Loucy (cell line): ENCODE data around the gene DUSP28.
"Not testable (repeated sequence)": the region's sequence is repeated elsewhere in the genome, so short reads cannot be mapped to it uniquely, and the experiment has no call there.

Experiments used
- H2AFZ ChIP-seq: fragments of 200-600 bp; sonication (generic); 2 replicates; pipeline ENCODE4 v1.6.0; 2016; ENCODE audit warnings: antibody characterized with exemption, mild to moderate bottlenecking, low read length, moderate library complexity
- H3F3A ChIP-seq: fragments of 200-600 bp; 2 replicates; pipeline ENCODE4 v1.6.0; 2016; ENCODE audit warnings: antibody characterized with exemption, low read depth, mild to moderate bottlenecking
- H3K27me3 ChIP-seq: fragments of 200-600 bp; sonication (generic); 2 replicates; pipeline ENCODE4 v1.6.1; 2014; ENCODE audit warnings: low read length, mild to moderate bottlenecking; ENCODE audit not compliant: insufficient read depth, poor library complexity, severe bottlenecking
- H3K36me3 ChIP-seq: fragments of 200-600 bp; sonication (generic); 2 replicates; pipeline ENCODE4 v1.6.1; 2016; ENCODE audit warnings: low read length; ENCODE audit not compliant: insufficient read depth
- H3K4me1 ChIP-seq: fragments of 200-600 bp; sonication (generic); 2 replicates; pipeline ENCODE4 v1.5.1; 2014; ENCODE audit warnings: low read length, mild to moderate bottlenecking; ENCODE audit not compliant: insufficient read depth, poor library complexity, severe bottlenecking
- H3K4me2 ChIP-seq: fragments of 200-600 bp; sonication (generic); 2 replicates; pipeline ENCODE4 v1.6.0; 2014; ENCODE audit warnings: antibody characterized with exemption, low read length, low read depth, mild to moderate bottlenecking; ENCODE audit not compliant: poor library complexity, severe bottlenecking
- H3K4me3 ChIP-seq: fragments of 200-600 bp; sonication (generic); 2 replicates; pipeline ENCODE4 v1.5.1; 2014; ENCODE audit warnings: low read length, mild to moderate bottlenecking, mixed read lengths; ENCODE audit not compliant: poor library complexity, severe bottlenecking
- H3K79me2 ChIP-seq: fragments of 200-600 bp; sonication (generic); 2 replicates; pipeline ENCODE4 v1.6.1; 2014; ENCODE audit warnings: low read length; ENCODE audit not compliant: insufficient read depth
- H3K9ac ChIP-seq: fragments of 200-600 bp; sonication (generic); 2 replicates; pipeline ENCODE4 v1.6.0; 2014; ENCODE audit warnings: mild to moderate bottlenecking, low read depth, low read length, moderate library complexity; ENCODE audit not compliant: poor library complexity, severe bottlenecking
- H3K9me2 ChIP-seq: fragments of 200-600 bp; sonication (generic); replicated peaks from 2 replicates; pipeline ENCODE4 v1.6.1; 2016; ENCODE audit warnings: low read depth, low read length, mixed read lengths
- H3K9me3 ChIP-seq: fragments of 200-600 bp; sonication (generic); 2 replicates; pipeline ENCODE4 v1.6.1; 2014; ENCODE audit warnings: mild to moderate bottlenecking, antibody characterized with exemption, low read length, low read depth; ENCODE audit not compliant: insufficient read depth
- H4K20me1 ChIP-seq: fragments of 200-600 bp; sonication (generic); 2 replicates; pipeline ENCODE4 v1.6.0; 2014; ENCODE audit warnings: antibody characterized with exemption, low read length, mild to moderate bottlenecking; ENCODE audit not compliant: insufficient read depth, poor library complexity, severe bottlenecking
- CTCF ChIP-seq: fragments of 200-600 bp; sonication (generic); conservative IDR thresholded peaks from 2 replicates; pipeline ENCODE4 v1.5.1; 2014; ENCODE audit warnings: mild to moderate bottlenecking, antibody characterized with exemption, low read length
- EZH2phosphoT487 ChIP-seq: fragments of 200-600 bp; IDR thresholded peaks from 2 replicates; pipeline ENCODE4 v1.6.1; 2018; ENCODE audit warnings: antibody characterized with exemption, mild to moderate bottlenecking, moderate library complexity, borderline replicate concordance

DUSP28 gene

GRCh38 chr2:240531038-240531437 is 29.1 kb upstream of the DUSP28 start:
- Histone ChIP-seq H3K9me3 (peaks cover 25% of the 10 kb centered on the region; the same call in 1 of the 2 replicates), H3K4me2 (no peak overlapping the region), H3K4me3 (no peak overlapping the region), H3F3A (no peaks in the 10 kb centered on the region), H3K9ac (no peak overlapping the region), H3K36me3 (peaks cover 46% of the 10 kb centered on the region), H3K27me3 (no peaks in the 10 kb centered on the region), H3K4me1 (no peaks in the 10 kb centered on the region), H4K20me1 (no peaks in the 10 kb centered on the region), H3K79me2 (no peaks in the 10 kb centered on the region), H3K9me2 (no peaks in the 10 kb centered on the region), H2AFZ (no peak overlapping the region)
- TF ChIP-seq EZH2phosphoT487, result no peak

GRCh38 chr2:240532031-240532775 is 28.0 kb upstream of the DUSP28 start:
- Histone ChIP-seq H3K9ac (no peak overlapping the region), H3K9me3 (peaks cover 20% of the 10 kb centered on the region; the same call in 1 of the 2 replicates), H2AFZ (no peak overlapping the region), H4K20me1 (no peaks in the 10 kb centered on the region), H3K36me3 (peaks cover 41% of the 10 kb centered on the region), H3K79me2 (no peaks in the 10 kb centered on the region), H3K4me2 (no peak overlapping the region), H3K4me1 (no peaks in the 10 kb centered on the region), H3K4me3 (no peak overlapping the region), H3K9me2 (no peaks in the 10 kb centered on the region), H3K27me3 (no peaks in the 10 kb centered on the region), H3F3A (no peaks in the 10 kb centered on the region)
- TF ChIP-seq EZH2phosphoT487 (no peak), CTCF (no peak)

GRCh38 chr2:240538031-240538780 is 22.0 kb upstream of the DUSP28 start:
- Histone ChIP-seq H4K20me1 (no peaks in the 10 kb centered on the region), H3K79me2 (no peaks in the 10 kb centered on the region), H3K36me3 (peaks cover 37% of the 10 kb centered on the region), H3K9ac (no peak overlapping the region), H3K4me1 (no peaks in the 10 kb centered on the region), H3F3A (no peaks in the 10 kb centered on the region), H3K9me2 (no peaks in the 10 kb centered on the region), H3K4me2 (no peak overlapping the region), H3K4me3 (no peak overlapping the region), H3K27me3 (no peaks in the 10 kb centered on the region), H2AFZ (no peak overlapping the region), H3K9me3 (no peaks in the 10 kb centered on the region)
- TF ChIP-seq EZH2phosphoT487 (no peak), CTCF (no peak)

- H3K36me3 ChIP-seq, result peaks cover 30% of the 10 kb centered on the region; the same call in 1 of the 2 replicates
- H3K4me2 ChIP-seq, H4K20me1 ChIP-seq: not testable (repeated sequence)
Measured at GRCh38 chr2:240539101-240539500, 21.1 kb upstream of the DUSP28 start.

More at GRCh38 chr2:240539101-240539500, 21.1 kb upstream of the DUSP28 start:
- H3F3A ChIP-seq, H3K79me2 ChIP-seq, H2AFZ ChIP-seq, H3K9me3 ChIP-seq, H3K9ac ChIP-seq, H3K27me3 ChIP-seq, H3K4me1 ChIP-seq, H3K9me2 ChIP-seq, H3K4me3 ChIP-seq: not testable (repeated sequence)
